GM18909 (cell line): ENCODE results near the gene PEX5.

Experiments used
- ATAC-seq: cut with Tn5 transposase; IDR thresholded peaks from one replicate; pipeline ENCODE4 v1.9.1; 2021; ENCODE audit warnings: mild to moderate bottlenecking; ENCODE audit not compliant: unreplicated experiment, poor library complexity

Gene PEX5

GRCh38 chr12:7189398-7190267 is at the start of gene PEX5:
PEX5 (plus strand) TSS chr12:7189686; CDS start chr12:7190378, 692 bp downstream.
- peak; percentile 94 for ATAC-seq

GRCh38 chr12:7141351-7142005 is 48.0 kb upstream of the PEX5 start:
- no peak for ATAC-seq

- no peak for ATAC-seq
These were observed 47.3 kb upstream of the PEX5 start for GRCh38 chr12:7142056-7142644.

- ATAC-seq: no peak
These were observed 46.5 kb upstream of the PEX5 start for GRCh38 chr12:7142809-7143465.

- ATAC-seq: no peak
These were observed 45.9 kb upstream of the PEX5 start for GRCh38 chr12:7143564-7143963.

GRCh38 chr12:7144414-7145120 is 44.9 kb upstream of the PEX5 start:
- no peak for ATAC-seq

- no peak for ATAC-seq
These were observed 43.8 kb upstream of the PEX5 start for GRCh38 chr12:7145671-7146070.

GRCh38 chr12:7146228-7146627 is 43.3 kb upstream of the PEX5 start:
- ATAC-seq: no peak

GRCh38 chr12:7146906-7147305 is 42.6 kb upstream of the PEX5 start:
- ATAC-seq: no peak

- ATAC-seq: no peak
These were observed 39.1 kb upstream of the PEX5 start for GRCh38 chr12:7150356-7150755.

- ATAC-seq: no peak
These were observed 38.6 kb upstream of the PEX5 start for GRCh38 chr12:7150841-7151240.

- ATAC-seq: no peak
These were observed 38.0 kb upstream of the PEX5 start for GRCh38 chr12:7151532-7151931.

- no peak for ATAC-seq
These were observed 36.7 kb upstream of the PEX5 start for GRCh38 chr12:7152818-7153217.

GRCh38 chr12:7154042-7154441 is 35.4 kb upstream of the PEX5 start:
- ATAC-seq: no peak

- ATAC-seq: no peak
These were observed 34.5 kb upstream of the PEX5 start for GRCh38 chr12:7154901-7155470.

GRCh38 chr12:7155471-7156034 is 33.9 kb upstream of the PEX5 start:
- ATAC-seq: no peak

GRCh38 chr12:7156259-7157197 is 33.0 kb upstream of the PEX5 start:
- no peak for ATAC-seq

GRCh38 chr12:7157391-7157790 is 32.1 kb upstream of the PEX5 start:
- ATAC-seq: no peak
